SH-SY5Y (cell line): ENCODE measurements around the gene FGGY.

ENCODE experiments used
- GATA2 ChIP-seq: IDR thresholded peaks from 2 replicates; pipeline ENCODE4 v1.6.1; 2011; ENCODE audit warnings: mild to moderate bottlenecking, low read depth, low read length
- GATA3 ChIP-seq: IDR thresholded peaks from 2 replicates; pipeline ENCODE4 v1.6.1; 2011; ENCODE audit warnings: low read depth, mild to moderate bottlenecking, low read length, moderate library complexity

GRCh38 chr1:59556398-59556797 is 259.5 kb downstream of the FGGY start:
- no peak for TF ChIP-seq GATA3
- no peak for TF ChIP-seq GATA2
